C4-2B (cell line): ENCODE measurements around the gene GGCX.

Source experiments
- ZFX ChIP-seq: fragments of 450-650 bp; IDR thresholded peaks from 2 replicates; pipeline ENCODE4 v1.6.1; 2017
- TF ChIP-seq, protein P1 (sequence below): fragments of 450-650 bp; conservative IDR thresholded peaks from 2 replicates; pipeline ENCODE4 v1.5.1; 2017; ENCODE audit warnings: mild to moderate bottlenecking

DNA sequence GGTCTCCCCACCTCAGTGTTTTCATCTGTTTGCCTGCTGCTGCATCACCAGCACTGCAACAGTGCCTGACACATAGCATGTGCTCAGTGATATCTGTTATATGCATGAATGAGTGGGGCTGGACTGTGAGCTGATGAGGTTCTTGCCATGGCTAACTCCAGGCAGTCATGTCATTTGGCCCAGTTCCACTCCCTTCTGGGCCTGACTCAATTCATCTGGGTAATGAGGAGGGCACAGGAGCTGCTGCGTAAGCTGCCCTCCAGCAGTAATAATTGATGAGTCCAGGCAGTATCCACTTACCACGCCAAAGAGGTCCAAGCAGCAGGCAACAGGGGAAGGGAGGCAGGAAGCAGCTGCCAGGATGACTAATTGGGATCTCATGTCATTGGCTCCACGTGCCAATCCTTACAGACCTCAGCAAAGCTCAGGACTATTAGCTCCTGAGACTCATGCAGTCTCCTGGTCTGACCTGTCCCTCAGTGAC, 56.5 kb downstream of the GGCX start:
- TF ChIP-seq, protein P1, sequence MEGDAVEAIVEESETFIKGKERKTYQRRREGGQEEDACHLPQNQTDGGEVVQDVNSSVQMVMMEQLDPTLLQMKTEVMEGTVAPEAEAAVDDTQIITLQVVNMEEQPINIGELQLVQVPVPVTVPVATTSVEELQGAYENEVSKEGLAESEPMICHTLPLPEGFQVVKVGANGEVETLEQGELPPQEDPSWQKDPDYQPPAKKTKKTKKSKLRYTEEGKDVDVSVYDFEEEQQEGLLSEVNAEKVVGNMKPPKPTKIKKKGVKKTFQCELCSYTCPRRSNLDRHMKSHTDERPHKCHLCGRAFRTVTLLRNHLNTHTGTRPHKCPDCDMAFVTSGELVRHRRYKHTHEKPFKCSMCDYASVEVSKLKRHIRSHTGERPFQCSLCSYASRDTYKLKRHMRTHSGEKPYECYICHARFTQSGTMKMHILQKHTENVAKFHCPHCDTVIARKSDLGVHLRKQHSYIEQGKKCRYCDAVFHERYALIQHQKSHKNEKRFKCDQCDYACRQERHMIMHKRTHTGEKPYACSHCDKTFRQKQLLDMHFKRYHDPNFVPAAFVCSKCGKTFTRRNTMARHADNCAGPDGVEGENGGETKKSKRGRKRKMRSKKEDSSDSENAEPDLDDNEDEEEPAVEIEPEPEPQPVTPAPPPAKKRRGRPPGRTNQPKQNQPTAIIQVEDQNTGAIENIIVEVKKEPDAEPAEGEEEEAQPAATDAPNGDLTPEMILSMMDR = no peak
- TF ChIP-seq ZFX = no peak
